Left ventricle myocardium inferior (tissue), 1 donor: ENCODE data around the gene IGSF8. TPM values are rescaled to one million over a fixed set of nuclear protein-coding genes. Genes with fewer than 3 reads are reported as not detected.
"Not testable (repeated sequence)": the region's sequence is repeated elsewhere in the genome, so short reads cannot be mapped to it uniquely, and the experiment has no call there.

Source experiments
- DNase-seq: peaks from one replicate; pipeline ENCODE4 v3.0.0-alpha.2; 2020
- H3K27ac ChIP-seq: fragments of 200-600 bp; replicated peaks from 2 replicates; pipeline ENCODE4 v1.8.0; 2021
- H3K27me3 ChIP-seq: fragments of 200-600 bp; 2 replicates; pipeline ENCODE4 v1.8.0; 2021; ENCODE audit warnings: low read depth
- H3K36me3 ChIP-seq: fragments of 200-600 bp; 2 replicates; pipeline ENCODE4 v1.8.0; 2021
- H3K4me1 ChIP-seq: fragments of 200-600 bp; 2 replicates; pipeline ENCODE4 v1.8.0; 2021
- H3K4me3 ChIP-seq: fragments of 200-600 bp; 2 replicates; pipeline ENCODE4 v1.8.0; 2021; ENCODE audit warnings: mild to moderate bottlenecking, moderate library complexity
- H3K9me3 ChIP-seq: fragments of 200-600 bp; replicated peaks from 2 replicates; pipeline ENCODE4 v1.8.0; 2021
- intact Hi-C: fragments of 100-400 bp; cut with micrococcal nuclease; formaldehyde crosslinking; loops from one replicate; pipeline ENCODE4 v1.11.0; 2022
- total RNA-seq: library from RNA; stranded (reverse); fragmentation: NEBNext Ultra II Directional; extraction: Animal tissue kit (Norgen Biotek cat#: 25700); gene quantifications from one replicate; pipeline ENCODE4 v1.2.1, GENCODE V29; 2021
- TF ChIP-seq, protein P1 (sequence below): fragments of 200-600 bp; IDR thresholded peaks from 2 replicates; pipeline ENCODE4 v1.8.0; 2021; ENCODE audit warnings: antibody characterized with exemption, mild to moderate bottlenecking, borderline replicate concordance
- donor health status: DM: no; HTN: yes; CAD: no; lungs with severe emphysema.

The IGSF8 gene
- total RNA-seq, 1 donor from 2014 or later = 18.2 TPM

DNA sequence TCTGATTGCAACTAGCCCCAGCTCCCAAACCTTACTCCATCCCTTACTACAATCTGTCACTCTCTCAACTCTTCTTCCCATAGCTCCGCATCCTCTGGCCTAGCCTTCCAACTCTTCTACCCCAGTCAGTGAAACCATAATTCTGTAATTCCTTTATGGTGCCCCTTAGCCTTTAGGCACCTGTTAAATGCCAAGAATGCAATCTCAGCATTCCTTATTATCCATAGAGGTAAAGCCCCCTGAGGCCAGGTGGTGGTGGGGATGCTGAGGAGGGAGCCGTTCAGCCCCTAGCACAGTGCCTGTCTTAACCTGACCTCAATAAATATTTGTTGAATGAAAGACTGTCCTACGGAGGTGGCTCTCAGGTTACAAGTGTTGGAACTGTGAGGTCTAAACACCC is 31.1 kb upstream of the IGSF8 start:
- Histone ChIP-seq H3K9me3 (no peaks in the 10 kb centered on the region), H3K4me3 (no peak overlapping the region), H3K27ac (peak overlapping the region; percentile 91), H3K36me3 (peaks cover 81% of the 10 kb centered on the region), H3K4me1 (peaks cover 87% of the 10 kb centered on the region), H3K27me3 (no peaks in the 10 kb centered on the region)
- intact Hi-C loops = no loop called here
- DNase-seq = no peak
- TF ChIP-seq, protein P1, sequence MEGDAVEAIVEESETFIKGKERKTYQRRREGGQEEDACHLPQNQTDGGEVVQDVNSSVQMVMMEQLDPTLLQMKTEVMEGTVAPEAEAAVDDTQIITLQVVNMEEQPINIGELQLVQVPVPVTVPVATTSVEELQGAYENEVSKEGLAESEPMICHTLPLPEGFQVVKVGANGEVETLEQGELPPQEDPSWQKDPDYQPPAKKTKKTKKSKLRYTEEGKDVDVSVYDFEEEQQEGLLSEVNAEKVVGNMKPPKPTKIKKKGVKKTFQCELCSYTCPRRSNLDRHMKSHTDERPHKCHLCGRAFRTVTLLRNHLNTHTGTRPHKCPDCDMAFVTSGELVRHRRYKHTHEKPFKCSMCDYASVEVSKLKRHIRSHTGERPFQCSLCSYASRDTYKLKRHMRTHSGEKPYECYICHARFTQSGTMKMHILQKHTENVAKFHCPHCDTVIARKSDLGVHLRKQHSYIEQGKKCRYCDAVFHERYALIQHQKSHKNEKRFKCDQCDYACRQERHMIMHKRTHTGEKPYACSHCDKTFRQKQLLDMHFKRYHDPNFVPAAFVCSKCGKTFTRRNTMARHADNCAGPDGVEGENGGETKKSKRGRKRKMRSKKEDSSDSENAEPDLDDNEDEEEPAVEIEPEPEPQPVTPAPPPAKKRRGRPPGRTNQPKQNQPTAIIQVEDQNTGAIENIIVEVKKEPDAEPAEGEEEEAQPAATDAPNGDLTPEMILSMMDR = no peak

DNA sequence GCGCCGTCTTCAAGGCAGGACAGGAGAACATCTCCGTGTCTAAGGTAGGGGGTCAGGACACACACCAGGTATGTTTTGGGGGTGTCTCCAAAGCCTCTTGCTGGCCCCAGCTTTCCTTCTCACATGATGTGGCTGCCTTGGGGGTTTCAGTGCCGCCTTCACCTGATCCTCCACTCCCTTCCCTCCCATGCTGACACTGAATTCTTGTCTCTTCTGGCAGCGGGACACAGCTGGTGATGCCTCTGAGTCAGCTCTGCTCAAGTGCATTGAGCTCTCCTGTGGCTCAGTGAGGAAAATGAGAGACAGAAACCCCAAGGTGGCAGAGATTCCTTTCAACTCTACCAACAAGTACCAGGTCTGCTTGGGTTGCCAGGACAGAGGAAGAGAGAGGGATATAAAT is 30.6 kb upstream of the IGSF8 start:
- Histone ChIP-seq H3K4me1 (peaks cover 92% of the 10 kb centered on the region), H3K9me3 (no peaks in the 10 kb centered on the region), H3K27ac (peak overlapping the region; percentile 91), H3K4me3 (no peak overlapping the region), H3K27me3 (no peaks in the 10 kb centered on the region), H3K36me3 (peaks cover 77% of the 10 kb centered on the region)
- TF ChIP-seq, protein P1 = no peak
- intact Hi-C loops = no loop called here
- no peak for DNase-seq

DNA sequence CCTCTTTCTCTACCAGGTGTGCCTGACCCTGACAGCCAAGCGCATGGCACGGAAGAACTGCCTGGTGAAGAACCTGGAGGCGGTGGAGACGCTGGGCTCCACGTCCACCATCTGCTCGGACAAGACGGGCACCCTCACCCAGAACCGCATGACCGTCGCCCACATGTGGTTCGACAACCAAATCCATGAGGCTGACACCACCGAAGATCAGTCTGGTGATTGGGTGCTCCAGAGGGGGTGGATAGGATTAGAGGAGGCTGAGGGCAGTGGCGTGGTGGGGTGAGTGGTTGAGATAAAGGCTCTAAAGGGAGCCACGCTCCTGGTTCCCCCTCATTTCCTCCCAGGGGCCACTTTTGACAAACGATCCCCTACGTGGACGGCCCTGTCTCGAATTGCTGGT is 30.2 kb upstream of the IGSF8 start:
- TF ChIP-seq, protein P1 = no peak
- H3K4me1 ChIP-seq = peaks cover 96% of the 10 kb centered on the region
- H3K36me3 ChIP-seq = peaks cover 78% of the 10 kb centered on the region
- H3K9me3 ChIP-seq = no peaks in the 10 kb centered on the region
- no peak overlapping the region for H3K4me3 ChIP-seq
- H3K27ac ChIP-seq = peak overlapping the region; percentile 91
- no peaks in the 10 kb centered on the region for H3K27me3 ChIP-seq
- intact Hi-C loops = no loop called here
- DNase-seq = no peak

DNA sequence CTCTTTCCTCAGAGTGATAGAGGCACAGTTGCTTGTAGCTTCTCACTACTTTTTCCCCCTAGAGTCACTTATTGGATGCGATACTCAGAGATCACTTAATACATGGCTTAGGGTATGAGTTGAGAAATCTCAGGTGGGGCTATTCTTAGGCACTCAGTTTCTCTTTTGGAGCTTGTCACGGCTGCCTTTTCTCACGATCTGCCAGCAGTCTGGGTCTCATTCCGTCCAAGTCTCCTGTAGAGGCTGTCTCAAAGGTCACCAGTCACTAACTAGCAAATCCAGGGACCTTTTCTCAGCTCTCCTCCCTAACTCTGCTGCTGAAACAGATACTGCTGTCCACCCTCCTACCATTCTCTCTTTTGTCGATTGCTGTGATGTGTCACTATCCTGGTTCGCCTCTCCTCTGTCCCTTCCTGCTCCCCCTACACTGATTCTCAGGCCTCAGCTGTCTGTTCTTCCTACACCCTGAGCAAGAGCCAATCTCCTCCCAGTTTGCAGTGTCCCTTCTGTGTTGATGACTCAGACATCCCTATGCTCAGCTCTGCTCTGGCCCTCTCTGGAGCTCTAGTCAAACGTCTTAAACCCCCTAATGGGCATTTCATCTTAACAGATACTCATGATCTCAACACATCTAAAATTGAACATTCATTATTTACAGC is 29.6 kb upstream of the IGSF8 start:
- Histone ChIP-seq H3K9me3 (no peaks in the 10 kb centered on the region), H3K36me3 (peaks cover 78% of the 10 kb centered on the region), H3K27ac (peak overlapping the region; percentile 91), H3K4me3 (peak overlapping the region; percentile 14), H3K4me1 (peaks cover 96% of the 10 kb centered on the region), H3K27me3 (no peaks in the 10 kb centered on the region)
- TF ChIP-seq, protein P1 = no peak
- intact Hi-C loops = no loop called here
- no peak for DNase-seq

DNA sequence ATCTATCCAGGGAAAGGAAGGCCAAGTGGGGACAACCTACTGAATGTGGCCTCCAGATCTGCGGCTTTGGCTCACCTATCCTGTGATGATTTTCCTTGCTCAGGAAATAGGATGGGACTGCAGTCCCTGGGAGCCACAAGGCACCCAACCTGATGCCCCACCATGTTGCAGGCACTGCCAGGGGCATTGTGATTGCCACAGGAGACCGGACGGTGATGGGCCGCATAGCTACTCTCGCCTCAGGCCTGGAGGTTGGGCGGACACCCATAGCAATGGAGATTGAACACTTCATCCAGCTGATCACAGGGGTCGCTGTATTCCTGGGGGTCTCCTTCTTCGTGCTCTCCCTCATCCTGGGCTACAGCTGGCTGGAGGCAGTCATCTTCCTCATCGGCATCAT is 29.0 kb upstream of the IGSF8 start:
- Histone ChIP-seq H3K27ac (peak overlapping the region; percentile 91), H3K4me1 (peaks cover 96% of the 10 kb centered on the region), H3K4me3 (peak overlapping the region; percentile 14), H3K36me3 (peaks cover 74% of the 10 kb centered on the region), H3K27me3 (no peaks in the 10 kb centered on the region), H3K9me3 (no peaks in the 10 kb centered on the region)
- TF ChIP-seq, protein P1 = no peak
- intact Hi-C loops = no loop called here
- no peak for DNase-seq

DNA sequence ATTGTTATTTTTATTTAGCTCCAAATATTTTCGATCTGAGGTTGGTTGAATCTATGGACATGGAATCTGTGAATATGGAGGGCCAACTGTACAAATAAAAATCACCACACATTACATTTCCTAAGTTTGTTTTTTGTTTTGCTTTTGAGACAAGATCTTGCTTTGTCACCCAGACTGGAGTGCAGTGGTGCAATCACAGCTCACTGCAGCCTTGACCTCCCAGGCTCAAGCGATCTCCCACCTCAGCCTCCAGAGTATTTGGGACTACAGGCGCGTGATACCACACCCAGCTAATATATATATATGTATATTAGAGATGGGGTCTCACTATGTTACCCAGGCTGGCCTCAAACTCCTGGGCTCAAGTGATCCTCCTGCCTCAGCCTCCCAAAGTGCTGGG is 27.9 kb upstream of the IGSF8 start:
- peaks cover 75% of the 10 kb centered on the region for H3K36me3 ChIP-seq
- DNase-seq, H3K9me3 ChIP-seq, intact Hi-C loops, H3K27me3 ChIP-seq, H3K4me3 ChIP-seq: not testable (repeated sequence)
- H3K4me1 ChIP-seq = peaks cover 95% of the 10 kb centered on the region
- H3K27ac ChIP-seq = peak overlapping the region; percentile 91
